GM18909 (cell line): ENCODE results near the gene ATP6V0A1.
"Not testable (repeated sequence)": the region's sequence is repeated elsewhere in the genome, so short reads cannot be mapped to it uniquely, and the experiment has no call there.

Experiments used
- ATAC-seq: cut with Tn5 transposase; IDR thresholded peaks from one replicate; pipeline ENCODE4 v1.9.1; 2021; ENCODE audit warnings: mild to moderate bottlenecking; ENCODE audit not compliant: unreplicated experiment, poor library complexity

ATP6V0A1 gene

DNA sequence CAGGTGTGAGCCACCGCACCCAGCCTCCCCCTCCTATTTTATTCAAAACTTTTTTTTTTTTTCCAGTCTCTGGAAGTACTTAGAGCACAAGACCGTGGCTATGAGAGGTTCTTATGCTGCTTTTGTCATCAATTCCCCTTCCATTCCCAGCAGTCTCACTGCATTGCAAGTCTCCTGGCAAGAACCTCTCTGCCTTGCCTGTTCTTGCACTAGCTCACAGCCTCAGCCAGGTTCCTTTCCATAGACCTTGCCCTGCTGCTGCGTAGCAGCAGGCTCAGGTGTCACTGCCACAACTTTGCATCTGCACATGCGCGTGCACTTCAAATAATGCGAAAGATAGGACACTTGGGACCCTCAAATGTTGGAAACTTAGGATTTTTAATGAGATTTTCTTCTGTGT lies 15.6 kb downstream of the ATP6V0A1 start:
- ATAC-seq = no peak

DNA sequence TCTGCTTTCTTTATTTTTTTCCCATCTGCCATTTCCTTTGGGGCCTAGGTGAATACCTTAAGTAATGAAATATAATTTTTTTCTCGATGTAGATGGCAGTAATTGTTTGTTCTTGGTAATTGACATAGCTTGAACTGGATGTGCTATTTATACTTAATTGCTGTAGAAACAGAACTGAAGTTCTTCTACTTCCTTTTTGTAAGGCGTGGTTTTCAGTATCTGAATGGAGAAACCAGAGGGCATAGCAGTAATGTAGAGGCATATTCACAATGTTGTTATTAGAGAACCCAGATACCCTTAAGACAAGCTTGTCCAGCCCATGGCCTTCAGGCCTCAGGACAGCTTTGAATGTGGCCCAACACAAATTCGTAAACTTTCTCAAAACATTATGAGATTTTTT lies 16.4 kb downstream of the ATP6V0A1 start:
- no peak for ATAC-seq

DNA sequence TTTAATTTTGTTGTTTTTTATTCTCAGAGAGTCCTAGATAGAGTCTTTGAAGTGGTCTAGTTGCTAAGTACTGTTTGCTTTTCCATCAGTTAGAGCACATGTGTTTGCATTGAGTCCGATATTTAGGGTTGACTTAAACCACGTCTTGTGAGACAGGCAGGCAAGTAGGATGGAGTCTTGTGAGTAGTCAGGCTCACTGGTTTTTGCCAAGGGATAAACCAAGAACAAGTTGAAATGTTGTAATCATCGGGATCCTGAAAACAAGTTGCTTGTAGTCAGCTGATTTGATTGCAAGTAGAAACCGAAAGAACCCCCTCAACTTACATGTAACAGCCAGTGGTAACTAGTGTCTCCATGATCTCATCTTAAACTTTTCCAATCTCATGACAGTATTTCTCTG lies 17.2 kb downstream of the ATP6V0A1 start:
- ATAC-seq = no peak

DNA sequence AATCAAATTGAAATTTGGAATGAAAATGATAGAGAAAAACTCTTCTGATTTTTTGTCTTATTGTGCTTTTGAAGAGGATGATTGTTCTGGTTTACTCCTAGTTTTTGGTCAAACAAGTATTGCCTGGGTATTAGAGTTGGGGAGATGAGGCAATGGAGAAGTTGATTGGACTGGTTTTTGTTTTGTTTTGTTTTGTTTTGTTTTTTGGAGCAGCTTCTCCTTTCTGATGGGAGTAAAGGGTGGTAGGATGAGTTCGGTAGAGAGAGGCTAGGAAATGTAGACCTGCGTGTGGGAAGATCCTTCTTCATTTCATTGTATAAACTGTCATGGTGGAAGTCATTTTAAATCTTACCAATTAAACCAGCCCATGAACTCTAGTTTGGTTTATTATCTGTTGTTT lies 17.7 kb downstream of the ATP6V0A1 start:
- no peak for ATAC-seq

DNA sequence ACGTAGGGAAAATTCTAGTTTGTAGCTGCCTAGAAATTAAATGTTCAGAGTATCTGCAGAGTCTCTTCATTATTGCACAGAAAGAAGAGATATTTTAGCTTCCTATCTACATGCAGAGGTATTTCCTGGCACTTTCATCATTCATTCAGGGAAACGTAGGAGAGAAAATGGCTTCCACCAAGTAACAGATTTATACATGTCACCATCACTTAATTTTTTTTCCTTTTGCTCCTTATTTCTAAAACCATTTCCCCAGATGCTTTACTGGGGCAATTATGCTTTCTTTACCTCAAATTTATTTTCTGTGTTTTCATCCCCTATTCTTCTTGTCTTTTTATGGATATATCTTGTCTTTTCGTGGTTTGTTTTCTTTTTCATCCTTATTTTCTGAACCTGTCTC lies 18.5 kb downstream of the ATP6V0A1 start:
- no peak for ATAC-seq

DNA sequence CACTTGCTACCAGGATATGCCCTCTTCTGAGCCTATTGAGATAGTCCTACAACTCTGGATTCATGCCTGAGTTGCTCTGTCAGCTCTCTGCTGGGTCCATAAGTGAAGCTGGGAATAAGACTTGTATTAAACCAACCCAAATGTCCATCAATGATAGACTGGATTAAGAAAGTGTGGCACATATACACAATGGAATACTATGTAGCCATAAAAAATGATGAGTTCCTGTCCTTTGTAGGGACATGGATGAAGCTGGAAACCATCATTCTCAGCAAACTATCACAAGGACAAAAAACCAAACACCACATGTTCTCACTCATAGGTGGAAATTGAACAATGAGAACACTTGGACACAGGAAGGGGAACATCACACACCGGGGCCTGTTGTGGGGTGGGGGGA lies 19.1 kb downstream of the ATP6V0A1 start:
- ATAC-seq = not testable (repeated sequence)

DNA sequence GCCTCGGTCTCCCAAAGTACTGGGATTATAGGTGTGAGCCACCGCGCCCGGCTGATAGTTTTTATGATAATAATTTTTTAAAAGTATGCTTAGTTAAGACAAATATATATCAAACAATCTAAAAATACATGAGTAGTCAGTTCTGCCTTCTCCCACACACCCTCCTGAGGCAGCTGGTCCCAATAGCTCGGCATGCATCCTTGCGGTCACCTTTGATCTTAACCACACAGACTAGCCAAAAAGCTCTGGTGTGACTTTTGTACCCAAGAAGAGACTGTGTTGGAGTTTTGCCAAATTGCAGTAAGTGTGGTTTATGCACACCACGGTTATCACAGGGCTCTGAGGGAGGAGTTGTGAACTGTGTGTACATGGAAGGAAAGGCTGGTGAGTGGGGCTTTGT lies 25.6 kb downstream of the ATP6V0A1 start:
- no peak for ATAC-seq

DNA sequence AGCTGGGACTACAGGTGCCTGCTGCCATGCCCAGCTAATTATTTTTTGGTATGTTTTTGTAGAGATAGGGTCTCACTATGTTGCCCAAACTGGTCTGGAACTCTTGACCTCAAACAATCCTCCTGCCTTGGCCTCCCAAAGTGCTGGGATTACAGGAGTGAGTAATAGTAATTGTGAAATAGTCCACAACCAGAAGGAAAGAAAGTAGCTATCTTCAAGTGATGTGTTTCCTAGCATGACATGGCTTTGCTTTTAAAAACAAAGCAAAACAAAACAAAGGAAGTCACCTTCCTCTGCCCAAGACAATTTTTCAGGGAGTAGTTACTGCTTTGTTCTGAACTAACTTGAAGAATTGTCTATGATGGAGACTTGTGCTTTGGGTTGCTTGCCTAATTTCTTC lies 27.0 kb downstream of the ATP6V0A1 start:
- ATAC-seq = no peak

DNA sequence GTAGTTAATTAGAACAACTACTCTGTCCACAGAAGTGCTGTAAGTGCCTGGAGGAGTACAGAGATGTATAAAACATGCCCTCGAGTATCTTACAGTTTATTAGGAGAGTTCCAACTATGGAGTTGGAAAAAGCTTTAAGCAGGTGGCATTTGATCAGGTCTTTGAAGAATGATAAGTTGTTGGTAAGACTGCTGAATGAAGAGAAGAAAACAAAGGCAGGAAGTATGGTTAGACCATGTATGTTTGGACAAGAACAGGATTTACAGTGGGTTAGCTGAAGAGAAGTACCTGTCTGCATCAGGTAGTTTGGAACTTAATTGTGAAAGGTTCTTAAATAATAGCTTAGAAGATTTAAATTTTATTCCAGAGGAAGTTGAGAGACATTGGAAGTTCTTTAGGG lies 29.4 kb downstream of the ATP6V0A1 start:
- ATAC-seq = no peak

DNA sequence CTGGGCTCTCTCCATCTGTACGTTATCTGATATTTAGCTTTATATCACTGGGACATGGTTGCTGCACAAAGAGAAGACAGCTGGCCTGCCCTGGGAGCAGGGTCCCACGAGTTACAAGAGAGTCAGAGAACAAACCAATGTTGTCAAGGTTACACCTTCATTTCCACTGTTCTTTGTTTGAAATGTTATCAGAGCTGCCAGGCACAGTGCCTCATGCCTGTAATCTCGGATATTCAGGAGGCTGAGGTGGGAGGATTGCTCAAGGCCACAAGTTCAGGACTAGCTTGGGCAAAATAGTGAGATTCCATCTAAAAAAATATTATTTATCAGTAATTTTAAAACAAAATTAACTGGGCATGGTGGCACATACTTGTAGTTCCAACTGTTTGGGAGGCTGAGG lies 34.6 kb downstream of the ATP6V0A1 start:
- no peak for ATAC-seq

DNA sequence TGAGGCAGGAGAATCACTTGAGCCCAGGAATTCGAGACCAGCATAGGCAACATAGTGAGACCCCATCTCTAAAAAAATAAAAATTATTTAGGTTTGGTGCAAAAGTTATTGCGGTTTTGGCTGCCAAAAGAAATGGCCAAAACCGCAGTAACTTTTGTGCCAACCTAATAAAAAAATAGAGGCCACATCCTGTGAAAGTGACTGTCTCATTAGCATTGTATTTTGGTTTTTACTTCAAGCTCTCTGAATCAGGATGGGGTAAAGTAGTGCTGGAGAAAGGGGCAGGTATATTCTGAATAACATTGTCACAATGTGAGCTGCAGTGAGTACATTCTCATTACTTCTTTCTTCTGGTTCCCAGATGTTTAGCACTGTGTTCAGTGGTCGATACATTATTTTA lies 36.0 kb downstream of the ATP6V0A1 start:
- ATAC-seq = no peak

DNA sequence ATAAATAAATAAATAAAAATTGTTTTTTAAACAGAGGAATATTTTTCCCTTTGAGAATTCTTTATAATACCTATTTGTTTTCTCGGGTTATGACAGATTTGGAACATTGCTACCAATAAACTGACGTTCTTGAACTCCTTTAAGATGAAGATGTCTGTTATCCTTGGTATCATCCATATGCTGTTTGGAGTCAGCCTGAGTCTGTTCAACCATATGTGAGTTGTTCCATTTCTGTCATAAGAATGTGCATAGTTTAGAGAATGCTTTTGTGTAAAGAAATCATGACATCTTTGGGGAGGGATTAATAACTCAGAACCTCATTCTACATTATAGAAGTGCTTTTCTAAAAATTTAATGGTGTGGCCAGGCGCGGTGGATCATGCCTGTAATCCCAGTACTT lies 40.1 kb downstream of the ATP6V0A1 start:
- no peak for ATAC-seq

DNA sequence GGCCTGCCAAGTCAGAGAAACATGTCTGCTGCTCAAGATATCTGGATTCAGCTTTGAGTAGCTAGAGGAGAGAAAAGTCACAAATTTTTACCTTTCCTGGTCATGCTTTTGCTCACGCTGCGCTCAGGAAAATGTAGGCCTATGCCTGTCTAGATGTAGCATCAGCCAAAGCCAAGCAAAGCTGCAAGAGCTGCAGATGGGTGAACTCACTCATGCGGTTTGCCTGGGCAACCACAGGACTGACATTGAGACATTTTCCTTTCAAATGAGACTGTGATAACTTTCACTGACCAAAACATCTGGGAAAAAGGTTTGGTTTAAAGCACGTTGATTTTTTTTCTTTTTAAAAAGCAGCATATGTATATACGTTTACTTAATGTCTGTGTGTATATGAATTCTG lies 43.4 kb downstream of the ATP6V0A1 start:
- no peak for ATAC-seq

DNA sequence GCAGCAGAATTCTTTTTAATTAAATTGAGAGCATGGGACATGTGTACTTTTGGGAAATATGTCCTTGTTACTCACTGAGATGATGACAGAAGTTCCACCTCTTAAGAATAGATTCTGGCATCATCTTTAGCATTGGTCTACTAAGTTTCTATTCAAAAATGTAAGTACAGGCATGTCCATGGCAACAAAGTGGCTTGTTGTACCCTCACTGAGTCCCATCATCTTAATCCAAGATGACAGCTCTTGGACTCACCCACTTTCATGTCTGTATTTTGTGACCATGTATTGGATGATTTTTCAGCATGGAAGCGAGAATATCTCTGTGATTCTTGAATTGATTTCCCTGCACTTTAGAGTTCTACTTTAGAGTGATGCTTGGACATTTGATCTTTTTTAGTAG lies 44.2 kb downstream of the ATP6V0A1 start:
- no peak for ATAC-seq

DNA sequence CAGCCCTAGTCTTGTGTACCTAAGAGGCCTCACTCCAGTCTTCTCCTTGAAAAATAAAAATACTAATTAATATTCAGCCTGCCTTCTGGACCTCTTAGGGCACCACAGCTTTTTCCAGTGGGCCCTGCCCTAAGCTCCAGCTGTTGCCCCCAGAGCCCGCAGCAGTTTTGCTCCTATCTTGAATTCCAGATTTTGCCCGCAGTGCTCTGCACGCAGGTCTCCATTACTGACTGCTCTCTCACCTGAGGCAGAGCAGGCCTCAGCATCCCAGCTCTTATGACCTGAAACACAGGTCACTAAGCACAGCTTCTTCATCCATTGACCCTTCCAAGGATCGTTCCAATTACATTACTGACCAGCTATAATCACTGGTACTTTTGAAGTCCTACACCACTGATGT lies 49.0 kb downstream of the ATP6V0A1 start:
- ATAC-seq = no peak

DNA sequence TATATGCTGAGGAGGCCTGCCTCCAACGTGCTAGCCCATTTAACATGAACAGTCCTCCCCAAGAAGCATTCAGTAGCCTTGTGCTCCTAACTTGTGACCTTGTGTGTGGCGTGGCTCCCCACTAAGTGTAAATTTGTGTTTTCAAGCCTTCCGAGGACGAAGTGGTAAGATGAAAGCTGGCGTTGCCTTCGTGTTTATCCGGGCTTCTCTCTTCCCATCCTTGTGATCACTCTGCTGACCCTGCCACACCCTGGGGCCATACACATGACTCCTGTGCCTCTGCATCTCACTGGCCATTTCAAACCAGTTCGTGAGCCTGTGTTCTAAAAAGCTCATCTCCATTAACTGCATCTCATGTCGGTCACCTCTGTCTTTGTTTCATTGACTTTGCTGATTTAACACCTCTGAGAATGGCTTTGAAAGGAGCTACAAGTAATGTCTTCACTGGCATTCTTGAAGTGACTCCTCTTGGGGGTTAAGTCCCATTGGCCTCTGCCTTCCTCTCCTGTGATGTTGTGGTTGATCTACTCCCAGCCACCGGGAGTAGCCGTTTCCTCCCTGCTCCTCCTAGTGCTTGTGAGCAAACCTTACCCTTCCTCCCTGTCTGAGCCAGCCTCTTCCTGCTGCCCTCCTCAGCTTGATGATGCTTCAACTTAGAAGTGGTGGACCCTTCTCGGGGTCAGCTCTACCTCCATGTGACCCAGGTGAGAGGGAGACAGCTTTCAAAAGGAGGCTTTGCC lies 49.9 kb downstream of the ATP6V0A1 start:
- no peak for ATAC-seq

DNA sequence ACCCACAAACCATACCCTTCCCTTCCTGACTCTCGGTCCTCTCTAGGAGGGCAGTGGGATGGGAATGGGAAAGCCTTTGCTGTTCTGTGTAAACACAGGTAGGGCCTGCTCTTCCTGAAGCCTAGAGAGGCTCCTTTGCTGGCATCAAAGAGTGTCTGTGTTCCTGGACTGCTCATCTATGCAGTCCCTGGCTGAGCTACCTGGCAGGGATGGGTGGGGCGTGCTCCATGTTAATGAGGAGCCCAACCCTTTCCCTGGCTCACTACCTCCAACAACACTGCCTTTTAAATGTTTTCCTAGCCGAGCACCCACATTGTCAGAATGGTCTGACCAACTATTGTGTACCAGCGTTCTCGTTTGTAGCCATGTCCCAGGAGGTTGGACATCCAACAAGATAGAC lies 50.7 kb downstream of the ATP6V0A1 start:
- no peak for ATAC-seq

DNA sequence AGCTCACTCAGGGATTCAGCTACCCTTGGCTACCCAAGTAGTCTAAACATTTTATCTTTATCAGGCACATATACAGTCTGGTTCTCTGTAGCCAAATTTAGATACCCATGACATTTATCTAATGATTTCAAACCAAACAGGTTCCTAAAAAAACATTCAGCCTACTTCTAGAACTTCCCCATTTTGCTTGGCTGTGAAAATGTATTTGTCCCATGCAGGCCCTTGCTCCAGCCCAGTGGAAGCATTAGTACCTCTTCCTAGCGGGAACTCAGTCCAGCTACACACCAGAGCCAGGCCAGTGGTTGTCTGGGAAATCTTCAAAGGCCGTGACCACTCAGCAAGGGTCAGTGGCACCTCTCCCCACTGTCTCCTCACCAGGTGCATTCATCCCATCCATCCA lies 51.2 kb downstream of the ATP6V0A1 start:
- no peak for ATAC-seq

DNA sequence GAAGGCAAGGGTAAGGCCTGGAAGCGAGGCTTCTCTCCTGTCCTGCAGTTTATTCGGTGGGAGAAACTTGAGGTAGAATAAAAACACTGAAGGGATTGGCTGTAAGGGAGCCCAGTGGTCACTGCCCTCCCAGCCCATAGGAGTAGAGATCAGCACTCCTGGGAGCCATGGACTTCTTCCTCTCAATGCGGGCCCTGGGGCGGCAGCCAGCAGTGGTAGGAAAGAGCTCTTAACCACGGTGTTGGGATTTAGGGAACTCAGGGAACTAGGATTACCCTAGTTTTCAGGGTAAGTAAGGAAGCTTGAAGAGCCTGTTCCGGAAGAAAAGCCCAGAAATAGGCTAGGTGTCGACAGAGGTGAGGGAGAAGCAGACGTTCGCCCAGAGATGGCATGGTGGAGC lies 53.6 kb downstream of the ATP6V0A1 start:
- no peak for ATAC-seq

DNA sequence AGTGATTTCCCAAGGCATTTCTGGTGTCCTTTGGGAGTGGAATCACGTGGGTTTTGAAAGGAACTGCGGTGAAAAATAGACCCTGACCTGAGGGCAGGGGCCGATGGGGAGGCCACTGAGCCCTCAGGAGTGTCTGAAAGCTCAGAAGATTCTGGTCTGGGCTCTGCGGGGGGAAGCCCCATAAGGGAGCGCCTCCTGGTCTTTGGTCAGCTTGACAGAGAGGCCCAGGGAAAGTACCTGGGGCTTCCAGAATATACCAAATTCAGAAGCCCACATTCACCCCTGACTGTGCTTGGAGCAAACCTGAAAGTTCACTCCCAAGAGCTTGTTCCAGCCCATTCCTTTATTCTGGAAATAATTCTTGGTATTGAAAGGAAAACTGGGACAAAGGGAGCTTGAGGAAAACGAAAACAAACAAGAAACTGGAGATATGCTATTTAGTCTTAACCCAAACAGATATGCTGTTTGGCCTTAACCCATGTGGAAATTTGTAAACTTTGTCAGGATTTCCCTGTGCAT lies 54.1 kb downstream of the ATP6V0A1 start:
- no peak for ATAC-seq

DNA sequence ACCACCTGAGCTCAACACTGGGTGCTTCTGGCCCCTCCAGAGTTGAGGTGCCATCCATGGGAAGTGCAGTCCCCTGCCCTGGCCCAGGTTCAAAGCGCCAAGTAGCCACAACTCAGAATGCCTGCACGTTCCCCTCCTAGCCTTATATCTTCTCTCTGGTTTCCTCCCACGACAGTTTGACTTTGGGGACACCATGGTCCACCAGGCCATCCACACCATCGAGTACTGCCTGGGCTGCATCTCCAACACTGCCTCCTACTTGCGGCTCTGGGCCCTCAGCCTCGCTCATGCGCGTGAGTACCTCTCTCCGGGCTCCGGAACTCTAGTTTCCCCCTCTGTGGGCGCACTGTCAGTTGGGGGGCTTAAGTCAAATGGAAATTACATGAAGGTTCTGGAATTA lies 55.0 kb downstream of the ATP6V0A1 start:
- ATAC-seq = no peak

DNA sequence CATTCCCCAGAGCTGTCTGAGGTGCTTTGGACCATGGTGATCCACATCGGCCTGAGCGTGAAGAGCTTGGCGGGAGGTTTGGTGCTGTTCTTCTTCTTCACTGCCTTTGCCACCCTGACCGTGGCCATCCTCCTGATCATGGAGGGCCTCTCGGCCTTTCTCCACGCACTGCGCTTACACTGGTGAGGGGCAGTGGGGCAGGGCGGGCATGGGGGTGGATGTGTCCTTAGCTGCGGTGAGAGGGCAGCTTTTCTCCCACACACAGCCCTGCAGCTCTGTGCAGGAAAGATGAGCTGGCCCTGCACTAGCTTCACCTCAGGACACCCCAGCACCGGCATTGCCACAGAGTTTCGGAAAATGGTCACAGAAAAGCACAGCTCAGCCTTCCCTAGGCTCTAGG lies 55.6 kb downstream of the ATP6V0A1 start:
- ATAC-seq = no peak

DNA sequence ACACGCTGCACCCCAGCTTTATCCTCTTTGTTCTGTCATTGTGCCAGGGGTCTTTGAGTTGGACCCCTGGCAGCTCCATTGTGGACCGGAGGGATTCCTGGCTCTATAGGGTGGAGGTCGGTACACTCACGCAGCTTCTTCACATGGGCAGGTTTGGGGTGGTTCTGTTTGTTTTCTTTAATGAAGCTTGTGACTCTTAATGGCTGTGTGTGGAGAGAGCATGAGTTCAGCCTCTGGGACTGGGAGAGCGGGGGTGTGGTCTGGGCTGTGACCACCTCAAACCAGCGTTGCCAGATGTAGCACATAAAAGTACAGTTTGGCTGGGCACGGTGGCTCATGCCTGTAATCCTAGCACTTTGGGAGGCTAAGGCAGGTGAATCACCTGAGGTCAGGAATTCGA lies 56.2 kb downstream of the ATP6V0A1 start:
- no peak for ATAC-seq
